NCI-H82 (cell line): ENCODE data around the gene POGK.

Experiments
- DNase-seq: peaks from one replicate; lab custom pipeline; 2025; lab: John Stamatoyannopoulos, UW

The POGK gene

DNA sequence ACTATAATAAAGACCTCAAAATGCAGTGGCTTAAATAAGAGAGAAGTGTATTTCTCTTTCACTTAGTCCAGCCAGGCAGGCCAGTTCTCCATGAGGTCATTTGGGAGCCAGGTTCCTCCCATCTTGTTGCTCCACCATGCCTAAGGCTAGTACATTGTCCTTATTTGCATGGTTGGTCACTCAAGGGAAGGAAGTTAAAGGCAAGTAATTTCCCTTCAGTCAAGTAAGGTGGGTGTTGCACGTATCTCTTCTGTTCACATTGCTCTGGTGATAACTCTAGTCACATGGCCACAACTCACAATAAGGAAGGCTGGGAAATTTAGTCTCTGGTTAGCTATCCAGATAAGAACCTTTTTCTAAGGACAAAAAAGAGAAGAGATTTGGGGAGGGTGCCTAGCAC is 64.0 kb downstream of the POGK start:
- DNase-seq, result no peak

DNA sequence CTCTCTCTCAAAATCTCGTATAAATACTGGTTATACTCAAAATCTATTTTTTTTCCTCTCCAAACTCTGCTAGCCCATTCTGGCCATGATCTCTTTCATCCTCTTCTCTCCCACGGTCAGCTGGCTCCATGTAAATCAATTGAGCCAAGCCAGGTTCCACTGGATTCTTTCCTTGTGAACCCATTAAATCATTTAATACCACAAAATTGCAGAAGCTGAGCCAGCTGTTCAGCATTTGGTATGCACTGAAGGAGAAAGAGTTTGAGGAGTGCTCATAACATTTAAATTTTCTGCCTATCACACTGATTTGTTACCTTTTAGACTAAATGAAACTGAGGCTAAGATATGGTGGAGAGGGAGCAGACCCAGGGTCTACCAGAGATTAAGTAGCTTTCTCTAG is 65.9 kb downstream of the POGK start:
- DNase-seq, result no peak

DNA sequence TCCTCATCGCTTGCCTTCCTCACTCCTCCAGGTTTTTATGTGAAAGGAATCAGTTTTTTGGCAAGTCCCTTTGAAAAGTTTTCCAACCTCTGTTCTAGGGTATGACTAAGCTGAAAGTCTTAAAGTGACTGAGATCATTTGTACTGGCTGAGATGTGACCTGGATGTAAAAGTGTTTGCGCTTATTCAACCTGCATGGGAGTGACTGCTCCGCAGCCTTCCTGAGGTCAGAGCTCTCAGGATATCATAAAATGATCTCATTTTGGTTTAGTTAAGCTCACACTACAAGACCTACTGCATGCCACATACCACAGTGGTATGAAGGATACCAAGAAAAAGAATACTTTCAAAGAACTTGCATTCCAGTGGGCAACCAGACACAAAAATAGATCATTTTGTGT is 66.6 kb downstream of the POGK start:
- no peak for DNase-seq
